Fibroblast of villous mesenchyme (primary cell): ENCODE results near the gene ZNF451. TPM values are rescaled to one million over a fixed set of nuclear protein-coding genes. Genes with fewer than 3 reads are reported as not detected.

ENCODE experiments used
- DNase-seq: peaks from one replicate; pipeline ENCODE4 v3.0.0-alpha.2; 2010; ENCODE audit warnings: low read depth
- H3K4me3 ChIP-seq: 2 replicates; pipeline ENCODE4 v1.5.1; 2011; ENCODE audit warnings: low read depth, mild to moderate bottlenecking, low read length
- total RNA-seq: library from RNA; depleted of rRNA; stranded (reverse); fragments of >200 nt; gene quantifications from 2 replicates; pipeline ENCODE4 v1.2.3, GENCODE V29; 2012
- TF ChIP-seq, protein P1 (sequence below): IDR thresholded peaks from 2 replicates; pipeline ENCODE4 v1.5.1; 2012; ENCODE audit warnings: low read depth, mild to moderate bottlenecking, low read length; ENCODE audit not compliant: insufficient read depth

The ZNF451 gene
- total RNA-seq, 1 donor: 85.1 TPM

DNA sequence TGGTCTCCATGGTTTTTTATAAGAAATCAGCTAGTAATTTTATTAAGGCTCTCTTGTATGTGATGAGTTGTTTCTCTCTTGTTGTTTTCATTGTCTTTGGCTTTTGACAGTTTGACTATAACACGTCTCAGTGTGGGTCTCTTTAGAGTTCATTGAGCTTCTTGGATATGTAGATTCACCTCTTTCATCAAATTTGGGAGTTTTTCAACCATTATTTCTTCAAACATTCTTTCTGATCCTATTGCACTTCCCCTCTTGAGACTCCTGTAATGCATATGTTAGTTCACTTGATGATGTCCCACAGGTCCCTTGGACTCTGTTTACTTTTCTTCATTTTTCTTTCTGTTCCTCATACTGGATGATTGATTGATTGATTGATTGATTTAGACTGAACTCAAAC is 75.1 kb downstream of the ZNF451 start:
- no peak overlapping the region for H3K4me3 ChIP-seq
- no peak for DNase-seq
- TF ChIP-seq, protein P1, sequence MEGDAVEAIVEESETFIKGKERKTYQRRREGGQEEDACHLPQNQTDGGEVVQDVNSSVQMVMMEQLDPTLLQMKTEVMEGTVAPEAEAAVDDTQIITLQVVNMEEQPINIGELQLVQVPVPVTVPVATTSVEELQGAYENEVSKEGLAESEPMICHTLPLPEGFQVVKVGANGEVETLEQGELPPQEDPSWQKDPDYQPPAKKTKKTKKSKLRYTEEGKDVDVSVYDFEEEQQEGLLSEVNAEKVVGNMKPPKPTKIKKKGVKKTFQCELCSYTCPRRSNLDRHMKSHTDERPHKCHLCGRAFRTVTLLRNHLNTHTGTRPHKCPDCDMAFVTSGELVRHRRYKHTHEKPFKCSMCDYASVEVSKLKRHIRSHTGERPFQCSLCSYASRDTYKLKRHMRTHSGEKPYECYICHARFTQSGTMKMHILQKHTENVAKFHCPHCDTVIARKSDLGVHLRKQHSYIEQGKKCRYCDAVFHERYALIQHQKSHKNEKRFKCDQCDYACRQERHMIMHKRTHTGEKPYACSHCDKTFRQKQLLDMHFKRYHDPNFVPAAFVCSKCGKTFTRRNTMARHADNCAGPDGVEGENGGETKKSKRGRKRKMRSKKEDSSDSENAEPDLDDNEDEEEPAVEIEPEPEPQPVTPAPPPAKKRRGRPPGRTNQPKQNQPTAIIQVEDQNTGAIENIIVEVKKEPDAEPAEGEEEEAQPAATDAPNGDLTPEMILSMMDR: no peak

GRCh38 chr6:57172136-57173055 is 82.4 kb downstream of the ZNF451 start, which contains the start of gene BAG2:
BAG2 (plus strand) TSS chr6:57172326; CDS start chr6:57172698, 372 bp downstream.
- peak within 1 kb of the TSS; percentile 88 for H3K4me3 ChIP-seq
- TF ChIP-seq, protein P1: peak; percentile 6
- peak; percentile 93 for DNase-seq

DNA sequence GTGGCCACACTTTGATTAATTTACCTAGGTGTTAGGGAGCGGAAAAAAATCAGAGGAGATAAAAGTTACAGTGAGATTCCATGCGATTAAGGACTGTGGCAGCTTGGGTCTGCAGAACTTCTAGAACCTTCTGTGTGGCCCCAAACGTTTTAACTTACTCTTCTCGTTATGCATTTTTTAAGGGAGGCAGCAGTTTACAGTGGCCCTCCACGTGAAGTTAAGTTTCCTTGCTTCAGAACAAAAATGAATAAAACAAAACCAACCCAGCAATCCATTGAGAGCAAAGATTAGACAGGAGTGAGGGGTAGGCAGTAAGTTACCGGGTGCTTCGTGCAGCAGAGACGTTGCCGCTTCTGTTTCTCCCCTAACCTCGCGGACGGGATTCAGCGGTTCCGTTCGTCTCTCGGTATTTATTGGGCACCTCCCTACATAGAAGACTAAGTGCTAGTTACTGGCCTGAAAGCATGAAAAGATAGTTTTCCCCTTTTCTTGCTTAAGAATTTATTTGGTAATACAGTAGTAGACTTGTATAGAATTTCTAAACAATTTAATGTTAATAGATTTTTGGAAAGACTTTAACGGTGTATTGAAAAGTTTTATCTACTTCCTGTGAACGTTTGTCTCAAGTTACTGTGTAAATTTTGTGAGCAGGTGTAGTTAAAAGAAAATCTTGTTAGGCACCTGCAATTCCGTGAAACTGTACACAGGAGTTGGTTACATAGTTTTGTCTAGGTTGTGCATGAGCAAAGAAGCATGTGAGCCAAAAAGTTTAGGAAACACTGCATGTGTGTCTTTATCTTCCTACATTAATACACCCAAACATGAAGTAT is 83.3 kb downstream of the ZNF451 start:
- TF ChIP-seq, protein P1: no peak
- peak overlapping the region; percentile 88 for H3K4me3 ChIP-seq
- DNase-seq: peak; percentile 37

DNA sequence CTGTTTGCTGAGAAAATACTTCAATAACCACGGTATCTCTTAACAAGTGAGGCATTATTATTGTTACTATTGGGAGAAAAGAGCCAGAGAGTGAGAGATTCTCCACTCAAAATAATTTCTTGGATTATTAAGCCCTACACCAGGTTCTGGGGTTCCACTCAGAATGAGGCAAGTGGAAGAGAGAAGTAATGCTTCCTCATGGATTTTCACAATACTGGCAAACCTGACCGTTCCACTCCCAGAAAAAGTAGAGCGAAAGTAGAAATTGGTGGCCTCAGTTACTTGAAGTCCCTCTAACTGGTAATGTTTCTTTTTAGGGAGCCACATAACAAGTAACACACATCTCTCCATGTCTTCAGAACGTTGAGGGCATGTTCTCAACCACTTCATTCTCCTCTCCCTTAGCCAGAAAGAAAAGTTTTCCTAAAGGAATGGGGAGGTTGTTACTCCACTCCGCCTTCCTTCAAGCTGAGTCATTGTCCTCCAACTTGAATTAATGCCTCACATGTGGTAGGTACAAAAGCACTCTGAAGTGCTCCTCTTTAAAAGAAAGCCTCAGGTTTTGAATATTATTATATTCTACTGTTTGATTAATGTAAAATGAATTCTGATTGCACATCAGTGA is 84.0 kb downstream of the ZNF451 start:
- peak; percentile 87 for DNase-seq
- H3K4me3 ChIP-seq: peak overlapping the region; percentile 88
- TF ChIP-seq, protein P1: no peak

GRCh38 chr6:57174511-57174907 is 84.5 kb downstream of the ZNF451 start:
- TF ChIP-seq, protein P1: no peak
- peak overlapping the region; percentile 88 for H3K4me3 ChIP-seq
- DNase-seq: no peak

GRCh38 chr6:57177545-57178265 is 87.7 kb downstream of the ZNF451 start:
- DNase-seq: peak; percentile 82
- peak overlapping the region; percentile 42 for H3K4me3 ChIP-seq
- TF ChIP-seq, protein P1: no peak
